GM18505 (cell line): ENCODE data around the gene B4GALNT4.
"Not testable (repeated sequence)": the region's sequence is repeated elsewhere in the genome, so short reads cannot be mapped to it uniquely, and the experiment has no call there.

ENCODE experiments used
- ATAC-seq: cut with Tn5 transposase; IDR thresholded peaks from one replicate; pipeline ENCODE4 v1.9.1; 2021; ENCODE audit not compliant: unreplicated experiment
- POLR2A ChIP-seq: IDR thresholded peaks from 4 replicates; pipeline ENCODE4 v1.6.1; 2011; ENCODE audit warnings: borderline replicate concordance; ENCODE audit not compliant: insufficient read depth, insufficient read length; ENCODE audit errors: extremely low read depth

B4GALNT4 gene

GRCh38 chr11:369336-370018 is at the start of gene B4GALNT4:
TSS of gene B4GALNT4 (plus strand) at chr11:369499. CDS start at chr11:369804, 305 bp downstream.
- ATAC-seq, result no peak
- no peak for TF ChIP-seq POLR2A

GRCh38 chr11:319888-320273 is 49.4 kb upstream of the B4GALNT4 start:
- ATAC-seq, result not testable (repeated sequence)

- ATAC-seq, result no peak
- no peak for TF ChIP-seq POLR2A
Measured at GRCh38 chr11:324156-324555, 45.1 kb upstream of the B4GALNT4 start.

GRCh38 chr11:324593-325517 is 44.4 kb upstream of the B4GALNT4 start:
- not testable (repeated sequence) for ATAC-seq

GRCh38 chr11:325796-326591 is 43.3 kb upstream of the B4GALNT4 start:
- no peak for TF ChIP-seq POLR2A
- no peak for ATAC-seq

GRCh38 chr11:326592-326841 is 42.8 kb upstream of the B4GALNT4 start:
- TF ChIP-seq POLR2A, result no peak
- peak; percentile 7 for ATAC-seq

GRCh38 chr11:326842-327580 is 42.3 kb upstream of the B4GALNT4 start:
- TF ChIP-seq POLR2A, result no peak
- peak; percentile 54 for ATAC-seq

GRCh38 chr11:327581-327923 is 41.7 kb upstream of the B4GALNT4 start:
- ATAC-seq, result no peak
- TF ChIP-seq POLR2A, result no peak

- no peak for TF ChIP-seq POLR2A
- no peak for ATAC-seq
Measured at GRCh38 chr11:328012-328411, 41.3 kb upstream of the B4GALNT4 start.

- ATAC-seq, result not testable (repeated sequence)
Measured at GRCh38 chr11:328516-329100, 40.7 kb upstream of the B4GALNT4 start.

- no peak for ATAC-seq
- no peak for TF ChIP-seq POLR2A
Measured at GRCh38 chr11:329886-330253, 39.4 kb upstream of the B4GALNT4 start.

GRCh38 chr11:330307-330693 is 39.0 kb upstream of the B4GALNT4 start:
- ATAC-seq, result no peak
- TF ChIP-seq POLR2A, result no peak

- ATAC-seq, result no peak
- TF ChIP-seq POLR2A, result no peak
Measured at GRCh38 chr11:330694-331357, 38.5 kb upstream of the B4GALNT4 start.
